ENCODE data around the gene COP1.

The COP1 gene

GRCh38 chr1:175947771-175948170 lies 259.3 kb downstream of the COP1 start:
- no peak for DNase-seq

GRCh38 chr1:175944591-175944990 lies 262.5 kb downstream of the COP1 start:
- no peak for DNase-seq

GRCh38 chr1:175941164-175941563 lies 265.9 kb downstream of the COP1 start:
- DNase-seq = no peak

GRCh38 chr1:175936736-175937135 lies 270.4 kb downstream of the COP1 start:
- no peak for DNase-seq

GRCh38 chr1:175935566-175936115 lies 271.4 kb downstream of the COP1 start:
- no peak for DNase-seq

- DNase-seq = no peak
These were observed 271.9 kb downstream of the COP1 start for GRCh38 chr1:175935166-175935565.

- no peak for DNase-seq
These were observed 273.3 kb downstream of the COP1 start for GRCh38 chr1:175933801-175934200.

- DNase-seq = no peak
These were observed 279.1 kb downstream of the COP1 start for GRCh38 chr1:175927944-175928343.

GRCh38 chr1:175922254-175922881 lies 284.7 kb downstream of the COP1 start:
- DNase-seq = no peak

GRCh38 chr1:175920381-175920780 lies 286.7 kb downstream of the COP1 start:
- no peak for DNase-seq

- no peak for DNase-seq
These were observed 288.1 kb downstream of the COP1 start for GRCh38 chr1:175919001-175919400.

- DNase-seq = no peak
These were observed 288.7 kb downstream of the COP1 start for GRCh38 chr1:175918364-175918801.

GRCh38 chr1:175914115-175914514 lies 293.0 kb downstream of the COP1 start:
- DNase-seq = no peak

GRCh38 chr1:175911138-175911537 lies 295.9 kb downstream of the COP1 start:
- DNase-seq = no peak

- no peak for DNase-seq
These were observed 300.7 kb downstream of the COP1 start for GRCh38 chr1:175906370-175906769.

- no peak for DNase-seq
These were observed 302.3 kb downstream of the COP1 start for GRCh38 chr1:175904808-175905207.

- no peak for DNase-seq
These were observed 304.8 kb downstream of the COP1 start for GRCh38 chr1:175902281-175902680.

- no peak for DNase-seq
These were observed 305.8 kb downstream of the COP1 start for GRCh38 chr1:175901076-175901836.

GRCh38 chr1:175900171-175900570 lies 306.9 kb downstream of the COP1 start:
- DNase-seq = no peak

- no peak for DNase-seq
These were observed 311.1 kb downstream of the COP1 start for GRCh38 chr1:175895966-175896365.
